ENCODE data around the gene LYZL4. TPM values are rescaled to one million over a fixed set of nuclear protein-coding genes. Genes with fewer than 3 reads are reported as not detected.

Gene LYZL4, protein sequence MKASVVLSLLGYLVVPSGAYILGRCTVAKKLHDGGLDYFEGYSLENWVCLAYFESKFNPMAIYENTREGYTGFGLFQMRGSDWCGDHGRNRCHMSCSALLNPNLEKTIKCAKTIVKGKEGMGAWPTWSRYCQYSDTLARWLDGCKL
- total RNA-seq, result not detected in 2 replicates

DNA sequence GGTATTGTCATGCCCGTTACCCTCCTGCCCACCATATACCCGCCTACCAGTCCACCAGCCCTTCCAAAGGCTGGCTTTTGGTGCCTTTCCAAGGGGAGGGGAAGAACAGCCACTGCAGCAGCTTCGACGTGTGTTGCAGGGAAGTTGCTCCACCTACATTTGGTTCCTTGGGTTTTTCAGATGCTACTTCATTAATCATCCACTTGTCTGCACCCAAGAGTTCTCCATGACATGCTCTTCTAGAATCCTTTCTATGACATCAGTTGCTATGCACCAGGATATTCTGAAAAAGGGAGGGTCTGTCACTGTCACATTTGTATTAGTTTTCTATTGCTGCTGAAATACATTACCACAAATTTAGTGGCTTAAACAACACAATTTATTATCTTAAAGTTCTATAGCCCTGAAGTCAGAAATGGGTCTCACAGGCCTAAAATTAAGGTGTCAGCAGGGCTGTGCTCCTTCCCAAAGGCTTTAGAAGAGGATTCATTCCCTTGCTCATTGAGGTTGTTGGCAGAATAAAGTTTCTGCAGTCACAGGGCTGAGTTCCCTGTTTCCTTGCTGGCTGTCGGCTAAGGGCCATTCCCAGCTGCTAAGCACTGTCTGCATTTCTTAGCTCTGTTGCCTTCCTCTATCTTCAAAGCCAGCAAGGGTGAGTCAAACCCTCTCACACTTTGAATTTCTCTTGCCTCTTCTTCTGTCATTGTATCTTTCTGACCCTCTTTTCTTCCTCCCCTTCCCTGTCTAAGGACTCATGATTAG is at the start of gene LYZL4:
LYZL4 (minus strand) TSS at position 241 of the 762 bp plus-strand sequence. CDS start 3,359 bp downstream, outside the sequence.

Other genes starting within 250 kb of the LYZL4 start
- gene CCK, start 144.4 kb downstream of the LYZL4 start, total RNA-seq, result 15.3 and 34.1 TPM in 2 replicates
- gene VIPR1, start 92.0 kb upstream of the LYZL4 start, total RNA-seq, result 0.29 TPM in 1 of 2 replicates, not detected in the other
- gene SEC22C, start 171.4 kb upstream of the LYZL4 start, total RNA-seq, result 70.3 and 82.6 TPM in 2 replicates
- 12.1 and 24.0 TPM in 2 replicates for gene SS18L2, start 180.2 kb upstream of the LYZL4 start, total RNA-seq
- 37.5 and 85.2 TPM in 2 replicates for gene NKTR, start 190.1 kb upstream of the LYZL4 start, total RNA-seq
- 24.1 and 59.7 TPM in 2 replicates for gene ZBTB47, start 243.1 kb upstream of the LYZL4 start, total RNA-seq